ENCODE results near the gene MORF4L2.
A peak's percentile ranks its signal among the peaks of the same experiment; 100 is the strongest.

MORF4L2 gene

DNA sequence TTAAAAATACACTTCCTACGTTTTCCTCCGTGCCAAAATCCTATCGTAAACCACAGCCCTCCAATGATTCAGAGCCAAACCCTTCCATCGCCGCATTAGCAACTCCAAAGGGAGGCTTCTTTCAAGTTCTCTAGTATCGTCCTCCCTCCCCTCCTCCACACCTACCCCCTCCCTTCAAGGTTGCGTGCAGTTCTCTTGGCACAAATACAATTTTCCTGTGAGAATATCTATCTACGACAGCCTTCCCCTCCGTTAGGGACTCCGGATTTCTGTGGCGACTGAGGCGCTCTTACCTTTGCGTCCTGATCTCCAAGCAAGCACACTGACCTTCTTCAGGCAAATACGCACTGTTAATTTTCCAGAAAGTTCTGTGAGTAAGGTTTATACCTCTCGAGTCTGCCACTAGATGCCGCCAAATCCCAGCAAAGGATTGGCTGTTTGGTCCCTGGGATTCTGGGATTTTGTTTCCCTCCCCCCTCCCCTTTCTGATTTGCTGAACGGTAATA lies 1.2 kb upstream of the MORF4L2 start:
- peak overlapping the region; percentile 84 for H3K9ac ChIP-seq (ENCODE audit: low read depth, low read length)
- peak overlapping the region; percentile 89 for H3K27ac ChIP-seq (ENCODE audit: low read length)
- H3K4me3 ChIP-seq (ENCODE audit: low read depth in 1 of 2, low read length in 2 of 2), result peak overlapping the region; percentile 65 to 74
- peak; percentile 61 for DNase-seq
- no peaks in the 10 kb centered on the region for H3K27me3 ChIP-seq (ENCODE audit: insufficient read depth, low read length, poor library complexity)
- H3K4me2 ChIP-seq (ENCODE audit: insufficient read depth, low read length), result peak overlapping the region; percentile 86
- peaks cover 35% of the 10 kb centered on the region for H3K4me1 ChIP-seq (ENCODE audit: insufficient read depth, low read length)
- H4K20me1 ChIP-seq (ENCODE audit: insufficient read depth, low read length), result peaks cover 10% of the 10 kb centered on the region; the same call in 1 of the 2 replicates
- H3K79me2 ChIP-seq (ENCODE audit: insufficient read depth, low read length), result peaks cover 45% of the 10 kb centered on the region
- peak; percentile 15; the same call in 1 of the 3 replicates for ATAC-seq (ENCODE audit: insufficient read depth, low read depth)
- TF ChIP-seq, protein P1, sequence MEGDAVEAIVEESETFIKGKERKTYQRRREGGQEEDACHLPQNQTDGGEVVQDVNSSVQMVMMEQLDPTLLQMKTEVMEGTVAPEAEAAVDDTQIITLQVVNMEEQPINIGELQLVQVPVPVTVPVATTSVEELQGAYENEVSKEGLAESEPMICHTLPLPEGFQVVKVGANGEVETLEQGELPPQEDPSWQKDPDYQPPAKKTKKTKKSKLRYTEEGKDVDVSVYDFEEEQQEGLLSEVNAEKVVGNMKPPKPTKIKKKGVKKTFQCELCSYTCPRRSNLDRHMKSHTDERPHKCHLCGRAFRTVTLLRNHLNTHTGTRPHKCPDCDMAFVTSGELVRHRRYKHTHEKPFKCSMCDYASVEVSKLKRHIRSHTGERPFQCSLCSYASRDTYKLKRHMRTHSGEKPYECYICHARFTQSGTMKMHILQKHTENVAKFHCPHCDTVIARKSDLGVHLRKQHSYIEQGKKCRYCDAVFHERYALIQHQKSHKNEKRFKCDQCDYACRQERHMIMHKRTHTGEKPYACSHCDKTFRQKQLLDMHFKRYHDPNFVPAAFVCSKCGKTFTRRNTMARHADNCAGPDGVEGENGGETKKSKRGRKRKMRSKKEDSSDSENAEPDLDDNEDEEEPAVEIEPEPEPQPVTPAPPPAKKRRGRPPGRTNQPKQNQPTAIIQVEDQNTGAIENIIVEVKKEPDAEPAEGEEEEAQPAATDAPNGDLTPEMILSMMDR (IDR thresholded peaks at IDR 0.05; ENCODE audit: borderline replicate concordance, extremely low read depth, low read length, poor library complexity, severe bottlenecking), result peak; percentile 72
- TF ChIP-seq EZH2 (IDR thresholded peaks at IDR 0.05; ENCODE audit: borderline replicate concordance, low read depth, low read length, severe bottlenecking), result no peak
- no peaks in the 10 kb centered on the region for H3K9me3 ChIP-seq (ENCODE audit: insufficient read depth, low read length, severe bottlenecking)
- H2AFZ ChIP-seq (ENCODE audit: low read depth, low read length), result peak overlapping the region; percentile 91
- H3K36me3 ChIP-seq (ENCODE audit: insufficient read depth, low read length), result peaks cover 22% of the 10 kb centered on the region

DNA sequence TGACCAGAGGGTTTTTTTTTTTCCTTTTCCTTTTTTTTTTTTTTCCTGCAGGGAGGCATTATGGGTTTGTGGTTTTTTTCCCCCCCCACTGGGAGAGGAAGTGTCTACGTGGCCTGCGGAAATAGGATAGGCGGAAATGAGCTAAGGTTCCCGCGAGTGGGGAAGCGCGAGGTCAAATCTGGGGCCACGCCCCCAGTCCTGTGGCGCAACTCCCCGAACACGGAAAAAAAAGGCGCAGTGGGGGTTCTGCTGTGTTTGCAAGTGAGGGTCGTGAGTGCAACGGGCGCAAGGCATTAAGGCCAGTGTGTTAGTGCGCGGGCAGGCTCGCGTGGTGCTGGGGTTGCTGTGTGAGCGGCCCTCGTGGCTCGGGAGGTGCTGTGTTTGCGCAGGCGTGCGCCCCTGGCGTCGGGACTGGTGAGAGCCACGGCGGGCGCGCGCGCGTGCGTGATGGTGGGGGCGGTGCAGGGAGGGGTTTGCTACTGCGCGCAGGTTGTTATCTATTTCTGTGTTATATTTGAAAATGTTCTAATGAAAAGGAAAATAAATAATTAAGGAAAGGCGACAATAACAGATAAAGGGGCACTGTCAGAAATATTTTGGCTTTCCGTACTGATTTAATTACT lies 685 bp upstream of the MORF4L2 start:
- Histone ChIP-seq H3K27me3 (ENCODE audit: insufficient read depth, low read length, poor library complexity) (no peaks in the 10 kb centered on the region), H3K36me3 (ENCODE audit: insufficient read depth, low read length) (peaks cover 26% of the 10 kb centered on the region), H4K20me1 (ENCODE audit: insufficient read depth, low read length) (peaks cover 10% of the 10 kb centered on the region; the same call in 1 of the 2 replicates), H3K9me3 (ENCODE audit: insufficient read depth, low read length, severe bottlenecking) (no peaks in the 10 kb centered on the region), H3K27ac (ENCODE audit: low read length) (peak overlapping the region; percentile 89), H3K9ac (ENCODE audit: low read depth, low read length) (peak overlapping the region; percentile 84), H3K4me3 (ENCODE audit: low read depth in 1 of 2, low read length in 2 of 2) (peak overlapping the region; percentile 65 to 74; a peak in 3 of 4 replicates), H3K79me2 (ENCODE audit: insufficient read depth, low read length) (peaks cover 45% of the 10 kb centered on the region), H2AFZ (ENCODE audit: low read depth, low read length) (peak overlapping the region; percentile 91), H3K4me1 (ENCODE audit: insufficient read depth, low read length) (peaks cover 35% of the 10 kb centered on the region), H3K4me2 (ENCODE audit: insufficient read depth, low read length) (peak overlapping the region; percentile 86)
- ATAC-seq (ENCODE audit: insufficient read depth, low read depth) (peak; percentile 65), DNase-seq (peak; percentile 84)
- no peak for TF ChIP-seq EZH2 (IDR thresholded peaks at IDR 0.05; ENCODE audit: borderline replicate concordance, low read depth, low read length, severe bottlenecking)
- TF ChIP-seq, protein P1 (IDR thresholded peaks at IDR 0.05; ENCODE audit: borderline replicate concordance, extremely low read depth, low read length, poor library complexity, severe bottlenecking), result peak; percentile 51

DNA sequence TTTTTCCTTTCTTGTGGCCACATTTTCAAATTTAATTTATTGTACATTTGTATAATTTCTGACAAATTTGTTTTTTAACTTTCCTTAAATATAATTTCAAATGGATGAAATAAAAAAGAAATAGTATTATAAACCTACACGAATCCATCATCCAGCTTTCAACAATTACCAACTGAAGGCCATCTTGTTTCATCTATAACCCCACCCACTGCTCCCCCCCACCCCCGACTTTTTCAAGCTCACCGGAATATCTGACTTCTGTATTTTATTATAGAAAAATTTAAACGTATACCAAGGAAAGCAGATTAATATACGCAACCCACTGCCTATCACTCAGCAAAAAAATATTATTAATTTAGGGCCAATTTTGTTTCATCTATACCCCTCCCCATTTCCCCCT lies 1.1 kb downstream of the MORF4L2 start:
- Histone ChIP-seq H3K4me1 (ENCODE audit: insufficient read depth, low read length) (peaks cover 35% of the 10 kb centered on the region), H4K20me1 (ENCODE audit: insufficient read depth, low read length) (peaks cover 10% of the 10 kb centered on the region; the same call in 1 of the 2 replicates), H3K4me3 (ENCODE audit: low read depth in 1 of 2, low read length in 2 of 2) (peak overlapping the region; percentile 74 to 81), H3K79me2 (ENCODE audit: insufficient read depth, low read length) (peaks cover 45% of the 10 kb centered on the region), H3K27me3 (ENCODE audit: insufficient read depth, low read length, poor library complexity) (no peaks in the 10 kb centered on the region), H3K36me3 (ENCODE audit: insufficient read depth, low read length) (peaks cover 37% of the 10 kb centered on the region), H3K9me3 (ENCODE audit: insufficient read depth, low read length, severe bottlenecking) (no peaks in the 10 kb centered on the region), H3K27ac (ENCODE audit: low read length) (peak overlapping the region; percentile 96), H3K9ac (ENCODE audit: low read depth, low read length) (peak overlapping the region; percentile 81), H3K4me2 (ENCODE audit: insufficient read depth, low read length) (peak overlapping the region; percentile 66), H2AFZ (ENCODE audit: low read depth, low read length) (no peak overlapping the region)
- DNase-seq (no peak), ATAC-seq (ENCODE audit: insufficient read depth, low read depth) (no peak)
- TF ChIP-seq, protein P1 (IDR thresholded peaks at IDR 0.05; ENCODE audit: borderline replicate concordance, extremely low read depth, low read length, poor library complexity, severe bottlenecking), result no peak
- TF ChIP-seq EZH2 (IDR thresholded peaks at IDR 0.05; ENCODE audit: borderline replicate concordance, low read depth, low read length, severe bottlenecking), result no peak

All from DND-41 (cell line).